ENCODE data around the gene ALDH1L1.

Gene ALDH1L1

DNA sequence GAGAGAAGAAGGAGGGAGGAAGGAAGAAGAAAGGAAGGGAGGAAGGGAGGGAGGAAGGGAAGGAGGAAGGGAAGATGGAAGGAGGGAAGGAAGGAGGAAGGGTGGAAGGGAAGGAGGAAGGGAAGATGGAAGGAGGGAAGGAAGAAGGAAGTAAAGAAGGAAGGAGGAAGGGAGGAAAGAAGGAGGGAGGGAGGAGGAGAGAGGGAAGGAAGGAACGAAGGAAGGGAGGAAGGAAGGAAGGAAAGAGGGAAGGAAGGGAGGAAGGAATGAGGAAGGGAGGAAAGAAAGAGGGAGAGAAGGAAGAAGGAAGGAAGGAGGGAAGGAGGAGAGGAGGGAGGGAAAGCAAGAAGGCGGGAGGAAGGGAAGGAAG lies 31.8 kb upstream of the ALDH1L1 start:
- no peak for TF ChIP-seq POLR2A (IDR thresholded peaks at IDR 0.05; ENCODE audit: extremely low read depth, insufficient read length)
- TF ChIP-seq, protein P1, sequence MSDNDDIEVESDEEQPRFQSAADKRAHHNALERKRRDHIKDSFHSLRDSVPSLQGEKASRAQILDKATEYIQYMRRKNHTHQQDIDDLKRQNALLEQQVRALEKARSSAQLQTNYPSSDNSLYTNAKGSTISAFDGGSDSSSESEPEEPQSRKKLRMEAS (IDR thresholded peaks at IDR 0.05; ENCODE audit: low read depth, low read length), result no peak
- TF ChIP-seq MYC (IDR thresholded peaks at IDR 0.05; ENCODE audit: low read depth, low read length), result no peak
- TF ChIP-seq, protein P2, sequence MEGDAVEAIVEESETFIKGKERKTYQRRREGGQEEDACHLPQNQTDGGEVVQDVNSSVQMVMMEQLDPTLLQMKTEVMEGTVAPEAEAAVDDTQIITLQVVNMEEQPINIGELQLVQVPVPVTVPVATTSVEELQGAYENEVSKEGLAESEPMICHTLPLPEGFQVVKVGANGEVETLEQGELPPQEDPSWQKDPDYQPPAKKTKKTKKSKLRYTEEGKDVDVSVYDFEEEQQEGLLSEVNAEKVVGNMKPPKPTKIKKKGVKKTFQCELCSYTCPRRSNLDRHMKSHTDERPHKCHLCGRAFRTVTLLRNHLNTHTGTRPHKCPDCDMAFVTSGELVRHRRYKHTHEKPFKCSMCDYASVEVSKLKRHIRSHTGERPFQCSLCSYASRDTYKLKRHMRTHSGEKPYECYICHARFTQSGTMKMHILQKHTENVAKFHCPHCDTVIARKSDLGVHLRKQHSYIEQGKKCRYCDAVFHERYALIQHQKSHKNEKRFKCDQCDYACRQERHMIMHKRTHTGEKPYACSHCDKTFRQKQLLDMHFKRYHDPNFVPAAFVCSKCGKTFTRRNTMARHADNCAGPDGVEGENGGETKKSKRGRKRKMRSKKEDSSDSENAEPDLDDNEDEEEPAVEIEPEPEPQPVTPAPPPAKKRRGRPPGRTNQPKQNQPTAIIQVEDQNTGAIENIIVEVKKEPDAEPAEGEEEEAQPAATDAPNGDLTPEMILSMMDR (IDR thresholded peaks at IDR 0.05; ENCODE audit: low read depth, low read length), result no peak
- no peak overlapping the region for H3K4me3 ChIP-seq (ENCODE audit: low read depth, low read length)
- no peak for DNase-seq (ENCODE audit: low read depth)

DNA sequence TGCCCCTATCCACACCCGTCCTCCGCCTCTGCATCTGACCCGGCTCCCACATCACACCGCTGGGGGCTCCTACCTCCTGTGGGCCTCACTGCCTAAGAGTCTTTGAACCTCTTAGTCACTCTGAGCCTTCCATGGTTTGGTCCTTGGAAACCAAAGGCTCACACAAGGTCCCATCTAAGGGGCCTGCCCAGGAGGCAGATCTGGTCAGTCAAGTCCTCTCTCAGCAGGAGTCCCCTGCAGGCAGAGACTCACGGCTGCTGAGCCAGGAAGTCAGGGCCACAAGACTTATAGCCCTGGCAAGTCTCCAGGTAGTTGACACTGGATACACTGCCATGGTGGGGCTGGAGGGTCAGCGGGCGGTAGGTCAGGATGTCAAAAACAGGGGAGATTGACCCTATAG lies 31.2 kb upstream of the ALDH1L1 start:
- DNase-seq (ENCODE audit: low read depth), result no peak
- TF ChIP-seq, protein P2 (IDR thresholded peaks at IDR 0.05; ENCODE audit: low read depth, low read length), result no peak
- no peak overlapping the region for H3K4me3 ChIP-seq (ENCODE audit: low read depth, low read length)

DNA sequence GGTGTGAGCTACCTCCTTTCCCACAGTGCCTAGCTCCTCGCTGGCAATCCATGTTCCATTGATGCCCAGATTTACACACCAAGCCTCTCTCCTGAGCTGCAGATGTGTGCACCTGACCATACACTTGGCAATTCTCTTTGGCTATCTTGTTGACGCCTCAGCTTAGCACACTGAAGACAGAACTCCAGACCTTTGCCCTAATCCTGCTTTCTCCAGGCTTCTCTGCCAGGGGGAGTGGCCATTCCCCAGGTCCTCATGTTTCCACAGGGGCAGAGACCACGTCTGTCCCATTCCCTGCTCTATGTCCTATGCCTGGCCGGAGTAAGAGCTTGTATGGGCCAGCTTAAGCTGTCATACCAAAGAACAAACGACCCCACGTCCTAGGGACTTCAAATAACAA lies 30.2 kb upstream of the ALDH1L1 start:
- TF ChIP-seq MYC (IDR thresholded peaks at IDR 0.05; ENCODE audit: low read depth, low read length) (no peak), POLR2A (IDR thresholded peaks at IDR 0.05; ENCODE audit: extremely low read depth, insufficient read length) (no peak)
- TF ChIP-seq, protein P2 (IDR thresholded peaks at IDR 0.05; ENCODE audit: low read depth, low read length), result no peak
- TF ChIP-seq, protein P1 (IDR thresholded peaks at IDR 0.05; ENCODE audit: low read depth, low read length), result no peak
- no peak overlapping the region for H3K4me3 ChIP-seq (ENCODE audit: low read depth, low read length)
- no peak for DNase-seq (ENCODE audit: low read depth)

DNA sequence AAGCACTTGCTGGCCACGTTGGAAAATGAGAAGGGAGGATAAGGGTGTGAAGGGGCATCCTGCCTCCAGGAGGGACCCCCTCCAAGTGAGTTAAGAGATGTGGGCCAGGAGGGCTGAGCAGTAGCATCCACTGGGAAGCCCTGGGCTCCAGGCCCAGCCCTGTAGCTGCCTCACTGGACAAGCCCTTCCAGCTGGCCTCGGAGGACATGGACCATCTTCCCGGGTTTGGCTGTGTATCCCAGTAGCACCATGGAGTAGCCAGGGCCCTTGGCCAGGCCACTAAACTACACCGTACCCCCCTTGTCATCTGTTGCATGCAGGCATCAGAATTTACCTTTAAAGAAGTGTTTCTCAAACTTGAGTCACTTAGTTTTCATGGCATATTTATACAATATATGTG lies 29.4 kb upstream of the ALDH1L1 start:
- TF ChIP-seq POLR2A (IDR thresholded peaks at IDR 0.05; ENCODE audit: extremely low read depth, insufficient read length), result no peak
- TF ChIP-seq, protein P1 (IDR thresholded peaks at IDR 0.05; ENCODE audit: low read depth, low read length), result no peak
- TF ChIP-seq, protein P2 (IDR thresholded peaks at IDR 0.05; ENCODE audit: low read depth, low read length), result no peak
- DNase-seq (ENCODE audit: low read depth), result no peak

DNA sequence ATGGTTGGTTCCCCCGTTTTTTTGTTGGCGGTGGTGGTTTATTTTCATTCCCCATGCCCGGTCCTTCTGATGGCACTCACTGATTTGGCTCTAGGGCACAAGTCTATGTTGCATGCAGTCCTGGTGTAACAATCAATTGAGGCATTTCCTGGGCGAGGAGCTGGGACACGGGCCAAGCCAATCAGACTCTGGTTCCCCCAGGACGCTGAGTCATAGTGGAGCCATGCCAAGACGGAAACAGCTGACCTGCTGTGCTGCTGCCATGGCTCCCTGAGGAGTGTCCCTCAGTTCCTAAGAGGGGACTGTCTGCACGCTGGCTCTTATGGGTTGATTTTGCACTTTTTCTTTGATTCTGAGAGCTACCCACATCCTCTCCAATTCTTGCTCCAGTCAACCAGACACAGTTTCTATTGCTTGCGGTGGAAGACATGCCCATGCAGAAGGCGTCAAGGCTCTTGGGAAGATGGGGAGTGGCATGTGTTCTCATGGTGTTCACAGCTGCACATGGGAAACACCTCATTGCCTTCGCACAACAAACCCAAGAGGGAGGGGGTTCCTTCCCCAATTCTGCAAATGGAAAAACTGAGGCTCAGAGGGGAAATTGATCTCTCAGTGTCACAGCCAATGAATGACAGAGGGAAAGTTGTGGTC lies 28.3 kb upstream of the ALDH1L1 start:
- H3K4me3 ChIP-seq (ENCODE audit: low read depth, low read length), result no peak overlapping the region
- TF ChIP-seq, protein P2 (IDR thresholded peaks at IDR 0.05; ENCODE audit: low read depth, low read length), result no peak
- no peak for TF ChIP-seq POLR2A (IDR thresholded peaks at IDR 0.05; ENCODE audit: extremely low read depth, insufficient read length)
- TF ChIP-seq MYC (IDR thresholded peaks at IDR 0.05; ENCODE audit: low read depth, low read length), result no peak
- TF ChIP-seq, protein P1 (IDR thresholded peaks at IDR 0.05; ENCODE audit: low read depth, low read length), result no peak; the same call in 1 of the 2 replicates
- peak; percentile 90 for DNase-seq (ENCODE audit: low read depth)

More for the DNA sequence above, 29.4 kb upstream of the ALDH1L1 start:
- H3K4me3 ChIP-seq (ENCODE audit: low read depth, low read length), result no peak overlapping the region

DNA sequence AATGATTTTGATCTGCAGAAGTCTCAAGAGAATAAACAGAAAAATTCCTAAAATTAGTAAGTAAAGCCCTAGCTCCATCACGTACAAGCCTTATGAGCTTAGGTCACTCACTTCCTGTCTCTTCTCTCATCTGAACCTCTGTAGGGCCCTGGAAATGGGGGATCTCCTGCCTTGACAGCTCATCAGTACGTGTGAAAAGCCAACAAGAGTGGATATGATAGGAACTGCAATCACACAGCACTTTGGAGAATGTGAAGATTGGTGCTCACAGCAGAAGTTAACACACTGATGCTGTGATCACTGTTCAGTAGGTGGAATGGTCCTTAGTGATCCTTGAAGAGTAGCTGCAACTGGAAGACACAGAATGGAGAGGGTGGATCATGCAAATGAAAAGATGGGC lies 27.8 kb upstream of the ALDH1L1 start:
- no peak for DNase-seq (ENCODE audit: low read depth)
- TF ChIP-seq MYC (IDR thresholded peaks at IDR 0.05; ENCODE audit: low read depth, low read length), result no peak
- TF ChIP-seq, protein P2 (IDR thresholded peaks at IDR 0.05; ENCODE audit: low read depth, low read length), result no peak
- no peak for TF ChIP-seq POLR2A (IDR thresholded peaks at IDR 0.05; ENCODE audit: extremely low read depth, insufficient read length)
- TF ChIP-seq, protein P1 (IDR thresholded peaks at IDR 0.05; ENCODE audit: low read depth, low read length), result no peak
- no peak overlapping the region for H3K4me3 ChIP-seq (ENCODE audit: low read depth, low read length)

Measured in NB4 (cell line).